AG09309 (cell line): Measurements from ENCODE around the gene MDFIC2.

Source experiments
- DNase-seq: peaks from one replicate; pipeline ENCODE4 v3.0.0-alpha.2; 2010; ENCODE audit warnings: low read depth
- H3K4me3 ChIP-seq: 2 replicates; pipeline ENCODE4 v1.5.1; 2011; ENCODE audit warnings: mild to moderate bottlenecking, low read depth, low read length, moderate library complexity; ENCODE audit not compliant: control insufficient read depth
- TF ChIP-seq, protein P1 (sequence below): IDR thresholded peaks from 2 replicates; pipeline ENCODE4 v1.5.1; 2011; ENCODE audit warnings: mild to moderate bottlenecking, low read depth, low read length, inconsistent platforms; ENCODE audit not compliant: insufficient read depth, control insufficient read depth; ENCODE audit errors: missing control alignments

Gene MDFIC2

DNA sequence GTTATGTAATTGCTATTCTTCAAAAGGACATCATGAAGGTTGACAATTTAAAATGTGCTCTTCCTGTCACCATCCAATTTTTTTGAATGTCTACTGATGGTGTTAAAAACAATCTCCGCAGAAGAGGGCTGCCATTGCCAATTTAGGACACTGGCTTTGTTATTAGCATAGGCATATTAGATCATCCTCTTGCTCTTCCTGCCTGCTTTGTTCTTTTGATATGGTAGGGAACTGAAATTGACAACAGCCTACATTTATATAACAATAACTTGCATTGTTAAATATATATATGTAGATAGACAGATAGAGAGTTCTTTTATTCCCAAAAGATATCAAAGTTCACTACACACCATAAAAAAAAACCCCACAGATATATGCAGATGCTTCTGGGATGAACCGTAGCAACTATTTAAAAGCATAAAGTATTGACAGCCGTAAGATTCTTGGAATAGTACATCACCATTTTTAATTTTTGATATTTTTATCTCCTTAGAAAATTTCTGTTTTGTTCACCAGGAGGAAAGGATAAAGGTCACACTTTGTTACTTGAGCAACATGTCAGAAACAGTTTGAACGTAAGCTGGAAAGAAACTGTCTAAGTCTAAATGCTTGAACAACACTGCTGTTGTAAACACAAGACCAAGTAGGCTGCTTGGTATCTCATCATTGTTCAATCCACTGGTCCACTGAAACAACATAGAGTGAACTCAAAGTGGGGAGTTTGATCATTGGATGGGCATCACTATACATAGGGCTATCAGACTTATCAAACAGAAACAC is 66.5 kb downstream of the MDFIC2 start:
- H3K4me3 ChIP-seq: no peak overlapping the region
- TF ChIP-seq, protein P1, sequence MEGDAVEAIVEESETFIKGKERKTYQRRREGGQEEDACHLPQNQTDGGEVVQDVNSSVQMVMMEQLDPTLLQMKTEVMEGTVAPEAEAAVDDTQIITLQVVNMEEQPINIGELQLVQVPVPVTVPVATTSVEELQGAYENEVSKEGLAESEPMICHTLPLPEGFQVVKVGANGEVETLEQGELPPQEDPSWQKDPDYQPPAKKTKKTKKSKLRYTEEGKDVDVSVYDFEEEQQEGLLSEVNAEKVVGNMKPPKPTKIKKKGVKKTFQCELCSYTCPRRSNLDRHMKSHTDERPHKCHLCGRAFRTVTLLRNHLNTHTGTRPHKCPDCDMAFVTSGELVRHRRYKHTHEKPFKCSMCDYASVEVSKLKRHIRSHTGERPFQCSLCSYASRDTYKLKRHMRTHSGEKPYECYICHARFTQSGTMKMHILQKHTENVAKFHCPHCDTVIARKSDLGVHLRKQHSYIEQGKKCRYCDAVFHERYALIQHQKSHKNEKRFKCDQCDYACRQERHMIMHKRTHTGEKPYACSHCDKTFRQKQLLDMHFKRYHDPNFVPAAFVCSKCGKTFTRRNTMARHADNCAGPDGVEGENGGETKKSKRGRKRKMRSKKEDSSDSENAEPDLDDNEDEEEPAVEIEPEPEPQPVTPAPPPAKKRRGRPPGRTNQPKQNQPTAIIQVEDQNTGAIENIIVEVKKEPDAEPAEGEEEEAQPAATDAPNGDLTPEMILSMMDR: no peak
- DNase-seq: no peak

DNA sequence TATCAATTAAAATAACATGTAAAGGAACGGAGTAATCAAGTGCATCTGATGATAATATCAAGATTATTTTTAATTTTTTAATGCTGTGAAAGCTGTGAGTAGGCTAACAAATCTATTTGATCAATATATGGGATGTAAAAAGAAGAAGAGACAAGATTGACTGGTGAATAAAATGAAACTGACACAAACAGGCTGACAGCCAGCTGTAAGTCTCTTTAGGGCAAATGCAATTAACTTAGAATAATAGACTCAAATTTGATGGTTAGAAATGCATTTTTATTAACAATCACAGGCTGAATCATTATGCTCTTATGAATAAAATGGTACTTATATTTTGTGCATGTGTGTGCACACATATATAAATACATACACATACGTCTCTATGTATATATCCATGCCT is 68.0 kb downstream of the MDFIC2 start:
- no peak overlapping the region for H3K4me3 ChIP-seq
- TF ChIP-seq, protein P1: no peak

DNA sequence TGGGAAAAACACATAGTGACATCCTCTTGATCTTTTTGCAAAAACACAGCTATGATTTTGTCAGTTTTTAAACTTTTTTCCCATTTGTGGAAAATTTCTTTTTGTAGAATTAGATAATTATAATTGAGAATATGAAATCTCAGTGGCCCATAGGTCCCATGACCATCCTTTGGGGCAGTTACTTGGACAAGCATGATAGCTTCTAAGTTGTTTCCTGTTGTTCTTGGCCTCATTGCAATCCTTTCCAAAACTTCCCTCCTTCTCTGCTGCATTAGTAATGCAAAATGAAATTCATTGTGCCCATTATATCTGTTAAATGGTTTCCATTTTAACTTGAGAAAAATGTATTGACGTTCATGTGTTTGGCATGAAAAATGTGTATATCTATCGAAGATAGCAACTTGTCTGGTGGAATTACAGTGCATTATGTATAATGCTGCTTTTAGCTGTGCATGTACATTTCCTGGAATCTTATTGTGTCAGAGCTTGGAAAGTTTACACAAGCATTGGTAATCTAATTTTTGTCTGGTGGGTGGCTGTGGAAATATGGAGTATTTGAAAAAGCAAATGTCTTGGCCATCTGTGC is 70.0 kb downstream of the MDFIC2 start:
- TF ChIP-seq, protein P1: no peak
- DNase-seq: no peak
- no peak overlapping the region for H3K4me3 ChIP-seq

More for the DNA sequence above, 68.0 kb downstream of the MDFIC2 start:
- DNase-seq: no peak

DNA sequence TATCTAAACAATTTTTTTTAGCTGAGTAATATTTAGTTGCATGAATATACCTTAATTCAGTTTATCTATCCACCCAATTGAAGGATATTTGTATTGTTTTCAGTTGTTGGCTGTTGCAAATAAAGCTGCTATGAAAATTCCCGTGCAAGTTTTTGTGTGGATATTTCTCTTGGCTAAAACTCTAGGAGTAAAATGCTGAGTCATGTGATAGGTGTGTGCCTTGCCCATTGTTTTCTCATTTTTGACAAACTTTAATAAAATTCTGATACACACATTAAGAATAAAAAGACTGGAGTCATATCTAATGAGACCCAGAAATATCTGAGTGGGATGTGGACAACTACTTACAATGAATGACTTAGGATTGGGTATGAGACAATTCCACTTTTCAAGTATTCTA is 78.6 kb downstream of the MDFIC2 start:
- TF ChIP-seq, protein P1: no peak
- no peak for DNase-seq
- H3K4me3 ChIP-seq: no peak overlapping the region

DNA sequence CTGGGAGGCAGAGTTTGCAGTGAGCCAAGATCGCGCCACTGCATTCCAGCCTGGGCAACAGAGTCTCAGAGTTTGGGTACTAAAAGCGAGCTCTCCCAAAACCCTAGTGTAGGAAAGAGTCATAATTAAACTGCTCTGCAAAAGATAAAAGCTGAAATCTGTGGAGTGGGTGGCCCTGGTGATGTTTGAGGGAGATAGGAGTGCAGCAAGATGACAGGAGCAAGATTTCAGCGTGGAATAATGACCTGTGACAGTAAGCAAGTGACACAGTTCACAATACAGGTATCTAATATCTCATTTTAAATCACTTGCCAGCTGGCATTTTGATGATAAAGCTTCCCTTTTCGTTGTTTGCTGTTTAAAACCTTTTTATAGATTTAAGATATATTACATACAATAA is 79.3 kb downstream of the MDFIC2 start:
- TF ChIP-seq, protein P1: no peak
- H3K4me3 ChIP-seq: no peak overlapping the region
- no peak for DNase-seq

DNA sequence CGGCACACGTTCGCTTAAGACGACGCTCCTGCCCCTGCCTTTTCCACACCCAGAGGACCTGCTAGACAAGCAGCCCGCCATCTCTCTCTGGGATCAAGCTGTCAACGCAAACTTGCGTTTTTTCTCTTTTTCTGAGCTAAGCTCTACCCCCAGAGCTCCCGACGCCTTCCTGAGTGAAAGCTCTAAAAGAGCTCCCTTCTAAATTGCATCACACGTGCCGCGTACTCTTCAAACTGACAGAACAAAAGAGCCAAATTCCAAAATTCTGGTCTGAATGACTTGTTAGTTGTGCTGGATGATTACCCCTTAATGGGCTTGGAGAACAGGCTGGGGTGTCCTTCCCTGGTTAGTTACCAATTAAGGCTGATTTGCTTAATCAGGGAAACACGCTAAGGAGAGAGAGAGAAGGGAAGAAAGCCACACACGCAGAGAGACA is 81.2 kb downstream of the MDFIC2 start:
- TF ChIP-seq, protein P1: no peak
- no peak for DNase-seq
- H3K4me3 ChIP-seq: no peak overlapping the region
